NCI-H345 (cell line): ENCODE results near the gene KPNA2.
"Not testable (repeated sequence)": the region's sequence is repeated elsewhere in the genome, so short reads cannot be mapped to it uniquely, and the experiment has no call there.

Source experiments
- DNase-seq: peaks from one replicate; lab custom pipeline; 2025; lab: John Stamatoyannopoulos, UW

The KPNA2 gene

DNA sequence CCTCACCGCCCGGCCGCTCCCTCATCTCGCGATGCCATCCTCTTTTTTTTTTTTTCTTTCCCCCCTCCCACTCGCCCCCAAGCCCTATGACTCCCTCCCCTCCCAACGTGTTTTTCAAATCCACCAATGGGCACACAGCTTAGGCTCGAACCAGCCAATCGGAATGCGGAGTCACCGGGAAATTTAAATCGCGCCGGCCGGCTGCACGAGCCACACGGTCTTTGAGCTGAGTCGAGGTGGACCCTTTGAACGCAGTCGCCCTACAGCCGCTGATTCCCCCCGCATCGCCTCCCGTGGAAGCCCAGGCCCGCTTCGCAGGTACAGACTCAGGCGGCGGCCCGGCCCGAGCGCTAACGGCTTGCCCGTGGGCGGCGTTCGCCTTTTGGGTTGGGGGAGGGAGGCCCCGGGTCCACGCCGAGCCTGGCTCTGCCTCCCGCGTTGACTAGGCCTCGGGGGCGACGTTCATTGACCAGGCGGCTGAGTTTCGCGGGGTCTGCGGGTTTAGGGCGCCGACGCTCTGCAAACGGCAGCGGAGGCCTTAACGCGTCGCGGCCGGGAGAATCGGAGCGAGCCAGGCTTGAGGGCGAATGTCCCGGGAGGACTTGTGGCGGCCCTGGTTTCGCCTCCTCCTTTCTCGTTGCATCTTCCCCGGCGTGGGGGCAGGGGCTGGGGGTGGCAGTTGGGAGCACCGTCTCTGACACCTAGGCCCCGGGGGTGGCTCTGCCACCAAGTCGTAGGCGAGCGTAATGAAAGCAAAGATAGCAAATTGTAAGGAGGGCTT, at the start of gene KPNA2:
Gene KPNA2 (plus strand): TSS at position 213 of the 781 bp plus-strand sequence. CDS start 1,398 bp downstream, outside the sequence.
- DNase-seq, result peak; percentile 98

DNA sequence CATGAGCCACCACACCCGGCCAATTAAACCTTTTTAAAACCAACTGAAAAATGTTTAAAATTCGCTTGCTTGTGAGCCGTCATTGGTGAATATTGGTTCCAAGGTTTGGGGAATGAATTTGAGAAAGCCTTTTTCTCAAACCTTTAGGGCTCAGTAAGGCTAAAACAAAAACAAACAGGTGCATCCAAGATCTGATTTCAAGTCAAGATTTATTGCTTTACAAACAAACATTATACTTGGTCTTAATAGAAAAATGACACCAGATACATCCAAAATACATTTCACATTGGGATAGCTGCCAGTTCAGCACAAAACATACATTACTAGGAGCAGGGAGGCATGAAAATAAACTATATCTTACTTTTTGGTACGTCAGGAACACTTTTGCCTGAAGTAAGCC, 44.6 kb upstream of the KPNA2 start:
- no peak for DNase-seq

DNA sequence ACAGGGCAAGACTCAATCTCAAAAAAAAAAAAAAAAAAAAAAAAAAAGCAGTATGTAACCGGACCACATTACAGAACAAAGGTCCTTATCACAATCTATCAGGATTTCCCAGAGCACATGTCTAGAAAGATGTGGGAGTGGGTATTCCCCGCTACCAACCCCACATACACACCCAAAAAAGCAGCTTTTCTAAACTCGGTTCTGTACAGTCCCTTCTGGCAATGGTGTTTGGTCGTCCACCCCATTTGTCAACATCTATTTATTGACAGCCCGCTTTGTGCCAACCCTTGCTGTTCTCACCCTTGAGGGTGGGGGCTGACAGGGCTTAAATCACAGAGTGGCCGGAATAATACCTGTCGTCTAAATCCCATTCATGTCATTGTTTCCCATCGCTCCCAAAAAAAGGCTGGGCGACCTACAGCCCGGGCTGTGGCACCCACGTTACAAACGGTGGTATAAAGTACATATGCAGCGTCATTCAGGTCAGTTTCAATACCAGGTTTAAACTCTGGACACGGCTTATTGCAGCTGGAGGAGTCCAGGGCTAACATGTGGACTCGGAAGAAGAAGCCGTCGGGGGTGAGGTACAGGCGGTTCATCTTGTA, 42.9 kb upstream of the KPNA2 start:
- DNase-seq, result no peak

DNA sequence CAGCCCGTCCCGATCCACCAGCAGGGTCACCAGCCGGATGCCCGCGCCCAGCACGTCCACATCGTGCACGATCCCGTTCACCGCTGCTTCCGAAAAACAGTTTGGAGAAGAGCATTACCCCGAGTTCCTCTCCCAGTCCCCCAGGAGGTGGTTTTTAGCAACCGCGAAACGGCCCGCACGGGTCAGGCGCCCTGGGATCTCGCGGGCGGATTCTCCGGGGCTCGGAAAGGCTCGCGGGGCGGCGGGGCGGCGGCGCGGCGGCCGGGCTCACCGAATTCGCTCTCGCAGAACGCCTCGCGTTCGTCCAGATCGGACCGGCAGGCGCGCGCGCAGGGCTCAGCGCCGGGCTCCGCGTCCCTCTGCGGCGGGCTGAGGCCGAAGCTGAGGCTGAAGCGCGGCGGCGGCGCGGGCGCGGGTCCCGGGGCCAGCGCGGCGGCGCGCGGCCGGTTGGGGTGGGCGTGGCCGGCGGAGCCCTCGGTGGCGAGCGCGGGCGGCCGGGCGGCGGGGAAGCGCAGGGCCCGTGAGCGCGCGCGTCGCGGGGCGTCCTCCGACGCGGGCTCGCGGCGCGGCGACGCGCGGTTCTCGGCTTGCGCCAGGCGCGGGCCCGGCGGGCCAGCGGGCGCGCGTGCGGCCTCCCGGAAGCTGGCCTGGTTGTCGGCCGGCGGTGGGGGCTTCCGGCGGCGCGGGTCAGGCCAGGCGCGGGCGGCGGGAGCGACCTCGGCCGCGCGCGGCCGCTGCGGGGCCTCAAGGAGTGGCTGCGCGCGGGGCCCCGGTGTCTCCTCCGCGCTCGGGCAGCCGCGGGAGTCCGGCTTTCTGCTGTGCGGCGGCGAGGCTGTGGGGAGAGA, 42.2 kb upstream of the KPNA2 start:
- peak; percentile 91 for DNase-seq

DNA sequence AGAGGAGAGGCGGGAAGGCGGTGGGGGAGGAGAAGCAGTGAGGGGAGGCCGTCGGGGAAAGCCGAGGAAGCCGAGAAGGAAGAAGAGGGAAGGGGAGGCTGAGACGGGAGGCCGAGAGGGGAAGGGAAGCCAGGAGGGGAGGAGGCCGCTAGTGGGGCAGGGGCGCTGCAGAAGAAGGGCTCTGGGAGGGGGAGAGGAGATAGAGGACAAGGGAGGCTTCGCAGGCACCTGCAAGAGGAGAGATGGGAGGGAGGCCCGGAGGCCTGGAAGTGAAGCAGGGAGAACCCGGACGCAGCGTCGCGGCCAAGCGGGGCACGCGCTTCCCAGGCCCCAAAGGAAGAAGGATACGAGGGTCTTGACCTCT, 41.6 kb upstream of the KPNA2 start:
- DNase-seq, result peak; percentile 62

DNA sequence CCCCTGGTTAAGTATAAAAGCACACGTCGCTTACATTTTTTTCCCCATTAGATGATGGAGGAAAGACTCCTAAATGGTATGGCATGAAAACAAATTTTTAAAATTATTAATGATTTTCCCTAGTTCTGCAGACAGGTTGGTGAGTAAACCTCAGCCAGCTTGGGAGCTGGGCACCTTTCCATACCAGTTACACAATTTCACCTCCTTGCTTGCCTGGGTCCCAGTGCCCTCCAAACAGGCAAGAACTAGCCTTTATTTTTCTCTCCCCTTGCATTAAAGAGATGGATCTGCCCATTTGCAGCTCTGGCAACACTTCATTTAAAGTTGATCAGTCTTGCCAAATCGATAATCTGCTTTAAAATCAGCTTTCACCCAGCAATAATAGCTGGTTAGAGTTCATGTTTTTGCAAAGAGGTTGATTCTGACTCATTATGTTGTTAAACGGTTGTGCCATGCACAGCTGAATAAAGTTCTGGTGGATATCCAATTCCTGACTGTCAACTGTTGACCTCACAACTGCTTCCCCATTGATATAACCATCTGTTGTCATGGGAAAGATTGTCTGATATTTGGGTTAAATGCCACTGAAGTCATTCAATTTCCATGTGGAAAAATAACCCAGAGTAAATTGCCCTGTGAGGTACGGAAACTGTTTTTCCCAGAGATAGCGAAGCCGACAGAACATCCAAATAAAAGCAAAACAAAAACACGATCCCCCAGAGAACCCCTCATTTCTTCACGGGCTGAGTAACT, 40.5 kb upstream of the KPNA2 start:
- peak; percentile 35 for DNase-seq

DNA sequence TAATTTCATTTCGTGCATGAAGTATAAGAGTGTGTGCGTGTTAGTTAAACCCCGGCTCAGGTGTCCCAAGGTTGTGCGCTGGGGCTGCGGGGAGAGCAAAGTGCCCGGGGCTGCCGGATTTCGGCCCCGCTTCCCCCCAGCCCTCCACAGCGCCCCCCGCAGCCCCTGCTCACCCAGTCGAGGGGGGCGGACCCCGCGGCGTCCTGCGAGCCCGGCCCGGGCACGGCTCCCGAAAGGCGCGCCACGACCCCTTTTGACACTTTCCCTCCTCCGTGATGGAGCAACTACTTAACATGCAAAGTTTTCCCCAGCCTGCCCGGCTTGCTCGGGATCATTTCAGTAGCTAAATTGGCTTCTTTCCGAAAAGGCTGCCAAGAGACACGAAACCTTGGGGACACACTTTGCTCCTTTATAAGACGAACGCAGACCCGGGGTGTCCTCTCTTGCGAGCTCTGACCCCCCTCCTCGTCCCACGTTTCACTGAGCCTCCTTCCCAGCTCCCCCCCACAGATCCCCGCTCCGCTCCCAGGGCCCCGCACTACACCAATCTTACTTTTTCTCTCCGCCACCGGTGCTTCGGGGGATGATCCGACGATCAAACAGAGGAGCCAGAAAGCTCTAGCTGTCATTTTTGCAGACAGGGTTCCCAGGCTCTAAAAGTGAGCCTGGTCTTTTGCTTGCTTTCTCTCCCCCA, 39.8 kb upstream of the KPNA2 start:
- DNase-seq, result peak; percentile 28

DNA sequence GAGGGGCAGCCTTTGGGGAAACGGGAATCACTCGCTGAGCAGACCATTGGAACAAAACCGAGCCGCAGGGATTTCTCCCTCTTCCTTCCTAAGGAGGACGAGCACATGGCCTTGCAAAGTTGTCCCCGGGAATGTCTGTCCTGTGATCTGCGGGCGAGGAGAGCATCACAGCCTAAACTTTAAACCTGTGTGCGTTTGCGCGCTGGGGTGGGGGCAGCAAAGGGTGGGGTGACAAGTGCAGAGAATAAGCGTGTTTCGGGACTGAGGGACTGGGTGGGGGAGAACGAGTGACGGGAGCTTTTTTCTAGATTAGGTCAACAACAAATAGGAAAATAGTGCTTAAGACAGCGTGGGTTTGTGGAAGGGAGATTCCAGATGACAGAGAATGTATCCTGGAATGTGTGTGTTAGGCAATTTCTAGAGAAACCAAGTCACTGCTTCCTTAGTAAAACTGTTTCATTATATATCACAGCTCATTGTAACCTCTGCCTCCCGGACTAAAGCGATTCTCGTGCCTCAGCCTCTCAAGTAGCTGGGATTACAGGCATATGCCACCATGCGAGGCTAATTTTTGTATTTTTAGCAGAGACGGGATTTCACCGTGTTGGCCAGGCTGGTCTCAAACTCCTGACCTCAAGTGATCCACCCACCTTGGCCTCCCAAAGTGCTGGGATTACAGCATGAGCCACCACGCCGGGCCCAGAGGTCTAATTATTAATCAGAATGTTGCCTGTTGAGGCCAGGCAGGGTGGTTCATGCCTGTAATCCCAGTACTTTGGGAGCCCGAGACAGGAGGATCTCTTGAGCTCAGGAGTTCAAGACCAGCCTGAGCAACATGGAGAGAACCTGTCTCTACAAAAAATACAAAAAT, 39.0 kb upstream of the KPNA2 start, which contains the start of gene C17orf58:
Gene C17orf58 (minus strand): TSS at position 169 of the 871 bp plus-strand sequence. CDS start 271 bp downstream, outside the sequence.
- not testable (repeated sequence) for DNase-seq

DNA sequence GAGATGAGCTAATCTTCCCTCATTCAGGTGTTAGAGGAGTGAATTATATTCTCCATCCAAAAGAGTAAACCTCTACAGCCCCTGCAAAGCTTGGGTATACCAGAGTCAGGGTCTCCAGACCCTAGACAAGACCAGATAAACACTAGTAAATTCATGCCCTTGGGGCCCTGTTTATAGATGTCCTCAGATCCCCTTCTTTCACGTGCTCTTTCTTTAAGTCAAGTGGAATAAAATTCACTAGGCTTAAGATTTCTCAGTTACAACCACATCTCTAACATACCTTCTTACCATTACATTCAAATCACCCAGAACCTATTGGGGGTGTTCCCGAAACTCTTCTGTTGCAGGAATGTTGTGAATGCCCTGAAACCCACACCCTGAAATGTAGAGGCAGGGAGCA, 37.1 kb upstream of the KPNA2 start:
- DNase-seq, result no peak

DNA sequence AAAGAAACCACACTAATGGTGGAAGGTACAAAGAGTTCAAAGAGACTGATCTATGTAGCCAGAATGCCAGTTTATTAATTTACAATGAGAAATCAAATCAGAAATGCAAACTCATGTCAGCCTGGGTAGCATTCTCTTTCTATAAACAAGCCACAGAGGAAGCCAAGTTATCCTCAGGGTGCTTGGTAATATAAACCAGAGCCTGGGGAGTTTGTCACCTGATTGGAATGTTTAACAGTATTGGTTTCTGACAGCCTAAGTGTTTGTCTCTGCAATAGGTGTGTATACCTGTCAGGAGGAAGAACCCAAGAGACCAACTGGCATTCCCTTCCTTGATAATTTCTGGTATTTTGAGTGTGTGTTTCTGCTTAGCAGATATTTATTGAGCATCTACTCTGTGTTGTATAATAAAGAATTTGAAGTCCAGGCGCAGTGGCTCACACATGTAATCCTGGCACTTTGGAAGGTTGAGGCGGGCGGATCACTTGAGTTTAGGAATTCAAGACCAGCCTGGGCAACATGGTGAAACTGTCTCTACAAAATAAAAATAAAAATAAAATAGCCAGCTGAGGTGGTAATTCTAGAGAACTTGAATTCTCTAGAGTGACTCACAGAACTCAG, 36.1 kb upstream of the KPNA2 start:
- DNase-seq, result no peak

DNA sequence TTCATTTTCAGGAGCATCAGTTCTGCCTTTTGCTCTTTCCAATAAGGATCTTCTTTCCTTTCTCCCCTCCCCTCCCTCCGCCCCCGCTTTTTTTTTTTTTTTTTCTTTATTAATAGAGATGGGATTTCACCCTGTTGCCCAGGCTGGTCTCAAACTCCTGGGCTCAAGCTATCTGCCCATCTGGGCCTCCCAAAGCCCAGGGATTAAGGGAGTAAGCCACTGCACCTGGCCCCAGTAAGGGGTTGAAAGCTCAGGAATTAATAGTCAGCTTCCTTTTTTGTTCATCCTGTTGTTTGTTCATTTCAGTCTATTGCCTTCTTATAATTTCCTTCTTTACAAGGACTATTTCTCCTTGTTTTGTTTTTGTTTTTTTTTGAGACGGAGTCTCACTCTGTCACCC, 31.3 kb upstream of the KPNA2 start:
- DNase-seq, result no peak

DNA sequence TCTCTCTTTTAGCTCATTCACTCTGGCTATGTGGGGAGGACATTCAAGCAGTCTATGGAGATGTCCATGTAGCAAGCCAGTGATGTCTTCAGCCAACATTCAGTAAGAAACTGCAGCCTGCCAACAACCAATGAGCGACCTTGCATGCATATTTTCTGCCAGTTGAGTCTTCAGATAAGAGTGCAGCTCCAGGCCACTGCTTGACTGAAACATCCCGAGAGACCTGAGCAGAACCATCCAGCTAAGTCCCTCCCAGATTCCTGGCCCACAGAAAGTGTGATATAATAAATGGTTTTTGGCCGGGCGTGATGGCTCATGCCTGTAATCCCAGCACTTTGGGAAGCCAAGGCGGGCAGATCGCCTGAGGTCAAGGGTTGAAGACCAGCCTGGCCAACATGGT, 28.7 kb upstream of the KPNA2 start:
- no peak for DNase-seq

DNA sequence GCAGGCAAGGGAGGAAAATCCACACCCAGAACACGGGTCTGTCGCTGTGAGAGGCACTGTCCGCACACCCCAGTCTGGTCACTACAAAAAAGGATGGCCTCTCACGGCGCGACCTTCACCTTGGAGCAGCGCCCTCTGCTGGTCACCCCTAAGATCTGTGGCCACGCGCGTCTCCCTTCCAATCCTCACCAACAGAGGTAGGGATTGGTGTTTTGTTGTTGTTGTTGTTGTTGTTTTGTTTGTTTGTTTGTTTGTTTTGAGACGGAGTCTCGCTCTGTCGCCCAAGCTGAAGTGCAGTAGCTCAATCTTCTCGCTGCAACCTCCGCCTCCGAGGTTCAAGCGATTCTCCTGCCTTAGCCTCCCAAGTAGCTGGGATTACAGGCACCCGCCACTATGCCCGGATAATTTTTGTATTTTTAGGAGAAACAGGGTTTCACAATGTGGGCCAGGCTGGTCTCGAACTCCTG, 24.3 kb upstream of the KPNA2 start:
- DNase-seq, result peak; percentile 28

DNA sequence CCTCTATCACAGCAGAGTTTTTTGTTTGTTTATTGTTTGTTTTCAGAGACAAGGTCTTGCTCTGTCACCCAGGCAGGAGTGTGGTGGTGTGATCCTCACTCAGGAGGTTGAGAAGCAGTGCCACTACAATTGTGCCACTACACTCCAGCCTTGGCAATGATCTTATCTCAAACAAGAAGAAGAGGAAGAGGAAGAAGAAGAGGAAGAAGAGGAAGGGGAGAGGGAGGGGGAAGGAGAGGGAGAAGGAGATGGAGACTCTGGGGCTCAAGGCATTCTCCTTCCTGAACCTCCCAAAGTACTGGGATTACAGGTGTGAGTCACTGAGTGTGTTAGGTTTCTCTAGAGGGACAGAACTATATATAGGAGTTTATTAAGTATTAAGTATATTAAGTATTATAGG, 22.1 kb upstream of the KPNA2 start:
- no peak for DNase-seq

DNA sequence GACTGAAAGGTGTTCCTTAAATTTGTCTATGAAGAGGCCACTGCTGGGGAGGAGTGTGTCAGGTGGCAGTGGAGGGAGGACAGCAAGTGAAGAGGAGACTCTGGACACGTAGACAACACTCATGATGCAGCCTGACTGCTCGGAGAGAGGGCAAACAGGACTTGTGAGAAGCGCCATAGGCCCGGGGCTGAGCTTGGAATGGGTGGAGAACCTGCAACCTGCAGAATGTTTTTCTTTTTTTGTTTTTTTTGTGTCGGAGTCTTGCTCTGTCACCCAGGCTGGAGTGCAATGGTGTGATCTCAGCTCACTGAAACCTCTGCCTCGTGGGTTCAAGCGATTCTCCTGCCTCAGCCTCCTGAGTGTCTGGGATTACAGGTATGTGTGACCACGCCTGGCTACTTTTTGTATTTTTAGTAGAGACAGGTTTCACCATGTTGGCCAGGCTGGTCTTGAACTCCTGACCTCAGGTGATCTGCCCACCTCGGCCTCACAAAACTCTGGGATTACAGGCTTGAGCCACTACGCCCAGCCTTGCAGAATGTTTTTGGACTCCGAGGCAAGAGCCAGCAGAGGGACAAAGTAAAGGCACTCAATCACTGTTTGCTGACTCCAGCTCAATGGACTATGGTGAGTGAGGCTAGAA, 20.3 kb upstream of the KPNA2 start:
- no peak for DNase-seq

DNA sequence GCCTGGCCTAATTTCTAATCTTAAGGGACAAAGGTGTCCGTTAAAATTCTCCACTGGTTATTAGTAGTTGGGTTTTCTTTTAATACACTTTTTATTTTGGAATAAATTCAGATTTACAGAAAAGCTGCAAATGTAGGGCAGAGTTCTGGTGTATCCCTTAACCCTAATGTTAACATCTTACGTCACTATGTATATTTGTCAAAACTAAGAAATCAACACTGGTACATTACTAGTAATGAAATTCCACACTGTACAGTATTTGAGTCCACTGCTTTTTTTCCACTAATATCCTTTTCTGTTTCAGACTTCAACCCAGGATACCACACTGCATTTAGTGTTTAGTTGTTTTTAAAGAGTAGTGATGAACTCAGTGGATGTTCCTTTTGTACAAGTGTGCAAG, 18.7 kb upstream of the KPNA2 start:
- DNase-seq, result no peak

DNA sequence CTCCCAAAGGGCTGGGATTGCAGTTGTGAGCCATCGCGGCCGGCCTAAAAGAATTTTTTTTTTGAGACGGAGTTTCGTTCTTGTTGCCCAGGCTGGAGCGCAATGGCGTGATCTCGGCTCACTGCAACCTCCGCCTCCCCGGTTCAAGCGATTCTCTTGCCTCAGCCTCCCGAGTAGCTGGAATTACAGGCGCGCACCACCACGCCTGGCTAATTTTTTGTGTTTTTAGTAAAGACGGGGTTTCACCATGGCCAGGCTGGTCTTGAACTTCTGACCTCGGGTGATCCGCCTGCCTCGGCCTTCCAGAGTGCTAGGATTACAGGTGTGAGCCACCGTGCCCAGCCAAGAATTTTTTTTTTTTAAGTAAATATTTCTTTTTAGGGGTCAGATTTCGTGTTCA, 17.0 kb upstream of the KPNA2 start:
- not testable (repeated sequence) for DNase-seq

DNA sequence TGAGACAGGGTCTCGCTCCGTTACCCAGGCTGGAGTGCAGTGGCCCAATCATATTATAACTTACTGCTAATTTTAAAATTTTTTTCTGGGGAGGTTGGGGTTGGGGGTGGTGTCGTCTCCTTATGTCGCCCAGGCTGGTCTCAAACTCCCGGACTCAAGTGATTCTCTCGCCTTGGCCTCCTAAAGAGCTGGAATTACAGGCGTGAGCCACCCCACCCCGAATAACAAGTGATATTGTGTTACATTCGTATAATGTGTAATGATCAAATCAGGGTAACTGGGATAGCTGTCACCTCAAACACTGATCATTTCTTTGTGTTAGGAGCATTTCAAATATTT, 16.2 kb upstream of the KPNA2 start:
- no peak for DNase-seq

DNA sequence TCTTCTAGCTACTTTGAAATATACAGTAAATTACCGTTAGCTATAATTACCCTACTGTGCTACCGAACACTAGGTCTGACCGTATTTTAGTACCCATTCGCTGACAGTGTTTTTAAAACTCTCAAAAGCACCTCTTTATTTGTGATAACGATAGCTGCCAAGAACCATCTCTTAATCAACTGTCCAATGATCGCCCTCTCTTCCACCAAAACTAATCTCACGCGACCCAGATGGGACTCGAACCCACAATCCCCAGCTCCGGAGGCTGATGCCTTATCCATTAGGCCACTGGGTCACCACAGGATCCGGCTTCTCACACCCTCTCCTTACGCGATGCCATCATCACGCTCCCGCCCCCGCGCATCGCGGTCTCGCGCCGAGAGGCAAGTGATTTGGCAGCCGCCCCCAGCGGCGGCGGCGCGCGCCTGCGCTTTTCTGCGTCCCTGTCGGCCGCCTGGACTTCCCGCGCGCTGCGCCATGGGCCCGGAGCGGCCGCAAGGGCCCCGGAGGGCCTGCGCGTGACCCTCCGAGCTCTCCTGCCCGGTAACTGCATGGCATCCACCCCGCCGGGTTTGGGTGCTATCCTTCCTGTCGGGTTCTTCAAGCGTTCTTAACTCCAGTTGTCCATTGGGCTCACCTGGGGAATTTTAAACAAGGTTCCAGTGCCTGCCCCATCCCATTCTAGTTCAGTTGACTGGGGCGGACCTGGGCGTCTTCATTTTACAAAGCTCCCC, 15.7 kb upstream of the KPNA2 start:
- DNase-seq, result peak; percentile 97
